HG02870 (cell line): ENCODE data around the gene CHRM5.
A peak's percentile ranks its signal among the peaks of the same experiment; 100 is the strongest.
"Not testable (repeated sequence)": the region's sequence is repeated elsewhere in the genome, so short reads cannot be mapped to it uniquely, and the experiment has no call there.

Source experiments
- ATAC-seq: cut with Tn5 transposase; IDR thresholded peaks from one replicate; pipeline ENCODE4 v1.9.1; 2021; ENCODE audit warnings: mild to moderate bottlenecking, moderate library complexity; ENCODE audit not compliant: unreplicated experiment

Gene CHRM5

DNA sequence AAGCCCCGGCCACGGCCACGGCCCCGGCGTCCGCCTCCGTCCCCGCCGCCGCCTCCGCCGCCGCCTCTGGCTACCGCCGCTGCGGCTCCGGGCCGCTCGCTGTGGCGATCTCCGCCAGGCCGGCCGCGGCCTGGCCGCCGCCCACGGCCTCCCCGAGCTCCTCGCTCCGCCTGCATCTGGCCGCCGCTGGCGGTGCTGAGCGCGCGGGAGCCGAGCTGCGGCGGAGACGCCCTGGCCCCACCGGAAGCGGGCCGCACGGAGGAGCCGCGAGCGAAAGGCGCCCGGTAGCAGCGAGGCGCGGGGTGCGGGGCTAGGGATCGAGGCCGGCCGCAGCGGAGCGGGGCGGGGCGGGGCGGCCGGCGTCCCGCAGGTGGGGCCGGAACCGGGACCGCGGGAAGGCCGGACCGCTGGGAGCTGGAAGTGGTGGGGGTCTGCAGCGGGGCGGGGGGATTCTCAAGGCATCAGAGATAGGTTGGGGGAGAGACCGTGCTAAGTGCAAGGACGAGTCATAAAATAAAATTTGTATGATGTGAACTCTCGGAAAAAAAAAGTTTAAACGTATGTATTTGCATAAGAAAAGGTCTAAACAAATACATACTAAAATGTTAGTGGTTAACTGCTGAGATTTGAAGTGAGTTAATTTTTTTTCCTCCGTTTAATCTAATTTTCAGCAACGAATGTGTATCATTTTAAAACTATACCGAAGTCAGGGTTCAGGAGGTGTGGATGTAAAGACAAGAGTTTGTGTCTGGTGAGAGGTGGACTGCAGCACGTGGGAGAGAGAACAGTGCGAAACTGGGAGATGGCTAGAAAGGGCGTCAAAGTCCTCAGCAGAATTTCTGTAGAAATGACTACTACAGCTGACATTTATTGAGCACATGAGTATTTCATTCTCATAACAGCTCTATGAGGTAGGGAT is 70.8 kb downstream of the CHRM5 start, which contains the start of gene AVEN:
Gene AVEN (minus strand): TSS at position 334 of the 919 bp plus-strand sequence. CDS start 158 bp downstream, at position 176.
- peak; percentile 42 for ATAC-seq

GRCh38 chr15:34039790-34040113 is 71.5 kb downstream of the CHRM5 start:
- ATAC-seq: no peak

GRCh38 chr15:34043391-34043790 is 75.1 kb downstream of the CHRM5 start:
- ATAC-seq: no peak

GRCh38 chr15:34043813-34044212 is 75.5 kb downstream of the CHRM5 start:
- no peak for ATAC-seq

DNA sequence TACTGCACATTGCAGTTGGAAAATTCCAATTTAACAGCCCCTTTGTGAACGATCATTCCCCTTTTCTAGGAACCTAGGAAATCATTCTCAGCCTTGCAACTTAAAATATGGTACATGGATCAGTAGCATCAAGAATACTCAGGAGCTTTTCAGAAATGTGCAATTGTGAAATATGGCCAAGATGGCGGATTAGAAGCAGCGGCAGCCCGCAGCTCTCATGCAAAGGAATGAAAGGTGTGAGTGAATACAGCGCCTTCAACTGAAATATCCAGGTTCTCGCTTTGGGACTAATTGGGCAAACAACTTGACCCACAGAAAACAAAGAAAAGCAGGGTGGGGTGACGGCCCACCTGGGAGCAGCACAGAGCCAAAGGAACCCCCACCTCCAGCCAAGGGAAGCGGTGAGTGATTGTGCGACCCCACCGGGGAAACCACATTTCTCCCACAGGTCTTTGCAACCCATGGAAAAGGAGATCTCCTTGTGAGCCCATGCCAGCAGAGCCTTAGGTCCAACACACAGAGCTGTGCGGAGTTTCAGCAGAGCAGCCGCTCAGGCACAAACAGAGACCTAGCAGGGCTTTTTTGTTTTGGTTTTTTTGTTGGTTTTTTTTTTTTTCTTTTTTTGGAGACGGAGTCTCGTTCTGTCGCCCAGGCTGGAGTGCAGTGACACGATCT is 78.3 kb downstream of the CHRM5 start:
- no peak for ATAC-seq

GRCh38 chr15:34047893-34048775 is 79.8 kb downstream of the CHRM5 start:
- no peak for ATAC-seq

GRCh38 chr15:34049112-34049511 is 80.8 kb downstream of the CHRM5 start:
- no peak for ATAC-seq

- not testable (repeated sequence) for ATAC-seq
Measured at GRCh38 chr15:34050385-34050784, 82.1 kb downstream of the CHRM5 start.

DNA sequence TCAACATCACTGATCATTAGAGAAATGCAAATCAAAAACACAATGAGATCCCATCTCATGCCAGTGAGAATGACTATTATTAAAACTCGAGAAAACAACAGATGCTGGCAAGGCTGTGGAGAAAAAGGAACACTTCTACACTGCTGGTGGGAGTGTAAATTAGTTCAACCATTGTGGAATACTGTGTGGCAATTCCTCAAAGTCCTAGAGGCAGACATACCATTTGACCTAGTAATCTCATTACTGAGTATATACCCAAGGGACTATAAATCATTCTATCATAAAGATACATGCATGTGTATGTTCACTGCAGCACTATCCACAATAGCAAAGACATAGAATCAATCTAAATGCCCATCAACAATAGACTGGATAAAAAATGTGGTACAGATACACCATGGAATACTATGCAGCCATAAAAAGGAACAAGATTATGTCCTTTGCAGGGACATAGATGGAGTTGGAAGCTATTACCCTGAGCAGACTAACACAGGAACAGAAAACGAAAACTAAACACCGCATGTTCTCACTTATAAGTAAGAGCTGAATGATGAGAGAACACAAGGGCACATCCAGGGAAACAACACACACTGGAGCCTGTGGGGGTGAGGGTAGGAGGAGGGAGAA is 85.9 kb downstream of the CHRM5 start:
- ATAC-seq: no peak

- ATAC-seq: no peak
Measured at GRCh38 chr15:34055868-34056595, 87.7 kb downstream of the CHRM5 start.

GRCh38 chr15:34056911-34057310 is 88.6 kb downstream of the CHRM5 start:
- no peak for ATAC-seq

GRCh38 chr15:34059476-34059875 is 91.2 kb downstream of the CHRM5 start:
- no peak for ATAC-seq

DNA sequence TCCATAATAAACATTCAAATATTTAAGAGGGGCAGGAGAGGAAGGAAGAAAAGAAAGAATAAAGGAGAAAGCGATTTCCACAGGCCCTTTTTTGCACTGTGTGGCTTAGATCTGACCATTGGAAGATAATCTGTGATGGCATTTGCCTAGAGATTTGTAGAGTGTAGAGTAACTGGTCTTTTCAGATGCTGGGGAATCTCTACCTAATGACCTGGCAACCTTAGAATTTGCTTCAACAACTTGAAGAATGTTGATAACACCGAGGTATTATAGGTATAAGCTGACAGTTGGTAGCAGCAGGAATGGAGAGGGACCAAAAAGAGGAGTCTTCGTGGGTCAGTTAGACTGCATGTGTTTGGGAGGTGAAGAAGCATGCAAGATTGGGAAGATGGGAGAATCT is 91.6 kb downstream of the CHRM5 start:
- no peak for ATAC-seq

GRCh38 chr15:34064438-34064837 is 96.1 kb downstream of the CHRM5 start:
- no peak for ATAC-seq

DNA sequence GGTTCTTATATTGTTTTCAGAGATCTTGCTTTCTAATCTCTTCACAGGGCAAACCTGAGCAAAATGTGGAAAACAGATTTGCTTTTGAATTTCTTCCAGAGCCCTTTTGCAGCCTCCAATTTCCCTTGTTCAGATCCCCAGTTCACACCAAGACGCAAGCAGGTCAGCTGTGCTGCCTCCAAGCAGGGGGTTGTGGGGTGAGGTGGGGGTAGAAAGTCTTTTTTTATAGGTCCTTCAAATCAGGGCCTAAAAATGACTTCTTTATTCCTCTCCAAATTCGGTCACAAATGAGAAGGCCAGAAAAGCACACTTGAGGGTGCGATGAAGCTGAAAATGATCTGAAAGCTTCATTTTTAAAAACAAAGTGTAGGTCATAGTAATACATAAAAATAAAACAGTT is 97.0 kb downstream of the CHRM5 start:
- ATAC-seq: no peak

GRCh38 chr15:34065941-34066340 is 97.6 kb downstream of the CHRM5 start:
- no peak for ATAC-seq

- ATAC-seq: no peak
Measured at GRCh38 chr15:34070003-34070402, 101.7 kb downstream of the CHRM5 start.

- ATAC-seq: no peak
Measured at GRCh38 chr15:34076785-34077184, 108.5 kb downstream of the CHRM5 start.

DNA sequence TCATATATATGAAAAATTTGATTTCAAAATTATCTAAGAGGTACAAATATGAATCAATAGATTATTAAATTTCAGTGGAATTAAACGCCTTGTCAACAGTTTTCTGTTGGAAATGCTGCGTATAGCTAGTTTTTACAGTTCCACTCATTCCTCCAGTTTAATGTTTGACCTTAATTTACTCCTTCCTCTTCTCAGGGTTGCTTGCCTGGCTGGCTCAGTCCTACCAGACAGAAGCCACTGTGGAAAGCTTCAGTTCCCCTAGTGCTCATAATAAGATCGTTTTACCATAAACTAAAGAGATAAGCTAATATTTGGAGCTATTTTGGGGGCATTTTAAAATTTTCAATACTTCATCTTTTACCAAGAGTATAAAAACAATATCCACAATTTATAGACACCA is 110.6 kb downstream of the CHRM5 start:
- no peak for ATAC-seq

GRCh38 chr15:34079904-34080303 is 111.6 kb downstream of the CHRM5 start:
- no peak for ATAC-seq
